Measurements from ENCODE around the gene IQSEC1. TPM values are rescaled to one million over a fixed set of nuclear protein-coding genes. Genes with fewer than 3 reads are reported as not detected.

IQSEC1 gene
- polyA plus RNA-seq, 2 of the 4 experiments (the other 2 are of a cell fraction): 3.7 to 10.7 TPM

- no peak overlapping the region for H3K4me2 ChIP-seq
- 79% methylated on average over 26 of the region's 27 CpGs for WGBS (ENCODE audit: missing lambda C conversion rate)
- FAIRE-seq (no peak), DNase-seq (ENCODE audit: low read depth in 1 of 2, low spot score in 1 of 2) (no peak), ATAC-seq (no peak)
- no peak overlapping the region for H3K4me3 ChIP-seq
- CTCF ChIA-PET: interaction anchor here (0.7 to 9.0 kb wide), 4 partner anchors 11 to 372 kb away, joined by 3 to 62 read pairs (median 3); no protein-coding TSS in a partner anchor
- no peaks in the 10 kb centered on the region for H3K9me3 ChIP-seq
- no peak for TF ChIP-seq HEYL (CRISPR knock-in tag; IDR thresholded peaks at IDR 0.05)
- TF ChIP-seq ZFP36 (IDR thresholded peaks at IDR 0.05; ENCODE audit: borderline replicate concordance, partially characterized antibody): peak; percentile 19
- H3K27ac ChIP-seq: no peak overlapping the region
- H3K4me1 ChIP-seq: peaks cover 10% of the 10 kb centered on the region; the same call in 1 of the 3 replicates
- POLR2A ChIA-PET: no interaction called here
Measured at GRCh38 chr3:13113346-13114330, 40.4 kb upstream of the IQSEC1 start.

DNA sequence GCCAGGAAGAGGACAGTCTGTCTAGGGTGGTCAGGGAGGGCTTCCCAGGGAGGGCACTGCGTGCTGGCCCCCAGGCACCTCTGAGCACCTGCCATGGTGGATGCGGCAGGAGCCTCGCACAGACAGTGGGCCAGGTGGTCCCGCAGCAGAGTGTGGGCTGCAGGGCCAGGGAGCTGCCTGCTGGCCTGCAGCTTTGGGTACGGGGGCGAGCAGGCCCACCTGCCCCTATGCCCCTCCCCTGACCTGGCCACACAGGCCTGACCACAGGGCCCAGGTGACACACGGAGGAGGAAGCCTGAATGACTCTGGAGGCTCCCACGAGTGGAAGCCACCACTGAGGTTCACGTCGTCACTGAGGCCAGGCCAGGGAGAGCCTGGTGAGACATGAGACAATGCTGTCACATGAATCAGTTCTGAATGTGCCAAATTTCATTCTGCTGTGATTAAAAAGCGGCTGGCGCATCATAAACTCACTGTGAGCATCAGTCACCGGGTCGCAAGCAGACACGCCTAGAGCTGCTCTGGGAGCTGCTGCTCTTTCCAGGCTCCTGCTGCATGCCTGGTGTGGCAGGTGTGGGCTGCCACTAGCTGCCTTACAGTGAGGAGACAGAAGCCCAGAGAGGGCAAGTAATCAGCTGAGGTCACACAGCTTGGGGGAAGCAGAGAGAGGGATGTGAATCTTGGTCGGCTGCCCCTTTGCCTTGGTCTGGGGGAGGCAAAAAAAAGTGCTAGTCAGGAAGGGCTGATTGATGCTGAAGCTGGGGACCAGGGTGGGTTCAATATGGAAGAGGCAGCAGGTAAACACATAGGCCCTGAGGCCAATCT, 39.5 kb upstream of the IQSEC1 start:
- no peaks in the 10 kb centered on the region for H3K9me3 ChIP-seq
- ATAC-seq (no peak), DNase-seq (ENCODE audit: low read depth in 1 of 2, low spot score in 1 of 2) (no peak), FAIRE-seq (no peak)
- no peak overlapping the region for H3K4me3 ChIP-seq
- H3K4me1 ChIP-seq: peaks cover 10% of the 10 kb centered on the region; the same call in 1 of the 3 replicates
- WGBS (ENCODE audit: missing lambda C conversion rate): 80% methylated on average over 10 of the region's 16 CpGs
- TF ChIP-seq CBX8 (IDR thresholded peaks at IDR 0.05) (no peak), KDM1A (IDR thresholded peaks at IDR 0.05; ENCODE audit: low read depth) (peak; percentile 55; the same call in 1 of the 2 replicates)
- POLR2A ChIA-PET: no interaction called here
- no peak overlapping the region for H3K27ac ChIP-seq
- CTCF ChIA-PET: interaction anchor here (0.7 to 9.0 kb wide), 4 partner anchors 12 to 171 kb away, joined by 3 to 62 read pairs (median 4); no protein-coding TSS in a partner anchor
- no peak overlapping the region for H3K4me2 ChIP-seq

GRCh38 chr3:13111873-13112520, 38.8 kb upstream of the IQSEC1 start:
- no peak for ATAC-seq
- ChIA-PET CTCF (interaction anchor here (0.9 to 9.0 kb wide), 3 partner anchors 13 to 171 kb away, joined by 3 to 62 read pairs (median 5); no protein-coding TSS in a partner anchor), POLR2A (no interaction called here)
- Histone ChIP-seq H3K27ac (no peak overlapping the region), H3K4me2 (no peak overlapping the region), H3K4me1 (peaks cover 14% of the 10 kb centered on the region), H3K9me3 (no peaks in the 10 kb centered on the region), H3K4me3 (no peak overlapping the region)
- TF ChIP-seq ZC3H11A (IDR thresholded peaks at IDR 0.05) (no peak), CBX8 (IDR thresholded peaks at IDR 0.05) (no peak), MAFK (IDR thresholded peaks at IDR 0.05; ENCODE audit: partially characterized antibody) (no peak), KDM5A (IDR thresholded peaks at IDR 0.05) (no peak), HEYL (CRISPR knock-in tag; IDR thresholded peaks at IDR 0.05) (no peak), MYC (IDR thresholded peaks at IDR 0.05; ENCODE audit: borderline replicate concordance, low read length) (no peak), POLR2A (IDR thresholded peaks at IDR 0.05; ENCODE audit: low read length) (no peak)
- TF ChIP-seq, protein P1, sequence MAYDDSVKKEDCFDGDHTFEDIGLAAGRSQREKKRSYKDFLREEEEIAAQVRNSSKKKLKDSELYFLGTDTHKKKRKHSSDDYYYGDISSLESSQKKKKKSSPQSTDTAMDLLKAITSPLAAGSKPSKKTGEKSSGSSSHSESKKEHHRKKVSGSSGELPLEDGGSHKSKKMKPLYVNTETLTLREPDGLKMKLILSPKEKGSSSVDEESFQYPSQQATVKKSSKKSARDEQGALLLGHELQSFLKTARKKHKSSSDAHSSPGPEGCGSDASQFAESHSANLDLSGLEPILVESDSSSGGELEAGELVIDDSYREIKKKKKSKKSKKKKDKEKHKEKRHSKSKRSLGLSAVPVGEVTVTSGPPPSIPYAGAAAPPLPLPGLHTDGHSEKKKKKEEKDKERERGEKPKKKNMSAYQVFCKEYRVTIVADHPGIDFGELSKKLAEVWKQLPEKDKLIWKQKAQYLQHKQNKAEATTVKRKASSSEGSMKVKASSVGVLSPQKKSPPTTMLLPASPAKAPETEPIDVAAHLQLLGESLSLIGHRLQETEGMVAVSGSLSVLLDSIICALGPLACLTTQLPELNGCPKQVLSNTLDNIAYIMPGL (CRISPR knock-in tag; IDR thresholded peaks at IDR 0.05; ENCODE audit: borderline replicate concordance): no peak
- no peak for DNase-seq (ENCODE audit: low read depth in 1 of 2, low spot score in 1 of 2)
- no peak for FAIRE-seq
- 86% methylated on average over 10 of the region's 13 CpGs for WGBS (ENCODE audit: missing lambda C conversion rate)

DNA sequence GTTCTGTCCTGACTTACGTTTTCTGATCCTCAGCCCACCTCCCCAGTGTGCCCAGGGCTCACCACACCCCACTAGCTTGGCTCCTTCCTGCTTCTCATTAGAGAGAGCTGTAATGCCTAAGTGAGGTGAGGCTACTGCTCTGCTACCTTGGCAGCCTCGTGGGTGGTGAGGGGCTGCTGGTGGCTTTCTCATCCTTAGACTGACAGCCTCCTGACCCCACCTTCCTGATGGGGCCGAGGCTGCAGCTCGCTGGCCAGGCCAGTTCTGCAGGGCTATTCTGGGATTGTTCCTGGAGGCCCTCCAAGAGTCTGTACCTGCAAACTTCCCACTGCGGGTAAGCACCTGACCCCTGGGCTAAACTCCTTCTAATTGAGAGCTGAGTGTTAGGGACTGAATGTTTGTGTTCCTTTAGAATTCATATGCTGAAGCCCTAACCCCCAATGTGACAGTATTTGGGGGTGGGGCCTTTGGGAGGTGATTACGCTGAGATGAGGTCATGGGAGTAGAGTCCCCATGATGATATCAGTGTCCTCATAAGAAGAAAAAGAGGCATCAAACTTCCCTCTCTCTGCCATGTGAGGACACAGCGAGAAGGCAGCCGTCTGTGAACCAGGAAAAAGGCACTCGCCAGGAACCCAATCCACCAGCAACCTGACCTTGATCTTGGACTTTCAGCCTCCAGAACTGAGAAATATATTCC, 38.1 kb upstream of the IQSEC1 start:
- FAIRE-seq: no peak
- TF ChIP-seq RCOR1 (IDR thresholded peaks at IDR 0.05; ENCODE audit: low read depth, low read length) (no peak), HOXA7 (CRISPR knock-in tag; IDR thresholded peaks at IDR 0.05) (no peak), POLR2AphosphoS2 (conservative IDR thresholded peaks at IDR 0.05; ENCODE audit: low read length) (no peak), ZSCAN20 (CRISPR knock-in tag; IDR thresholded peaks at IDR 0.05) (no peak), SMC3 (IDR thresholded peaks at IDR 0.05) (no peak), REST (IDR thresholded peaks at IDR 0.05) (no peak), MAFK (IDR thresholded peaks at IDR 0.05; ENCODE audit: partially characterized antibody) (no peak), CBX8 (IDR thresholded peaks at IDR 0.05) (no peak), TFCP2L1 (CRISPR knock-in tag; IDR thresholded peaks at IDR 0.05) (no peak)
- TF ChIP-seq, protein P2, sequence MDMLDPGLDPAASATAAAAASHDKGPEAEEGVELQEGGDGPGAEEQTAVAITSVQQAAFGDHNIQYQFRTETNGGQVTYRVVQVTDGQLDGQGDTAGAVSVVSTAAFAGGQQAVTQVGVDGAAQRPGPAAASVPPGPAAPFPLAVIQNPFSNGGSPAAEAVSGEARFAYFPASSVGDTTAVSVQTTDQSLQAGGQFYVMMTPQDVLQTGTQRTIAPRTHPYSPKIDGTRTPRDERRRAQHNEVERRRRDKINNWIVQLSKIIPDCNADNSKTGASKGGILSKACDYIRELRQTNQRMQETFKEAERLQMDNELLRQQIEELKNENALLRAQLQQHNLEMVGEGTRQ (IDR thresholded peaks at IDR 0.05): no peak

More for the DNA sequence above, 38.1 kb upstream of the IQSEC1 start:
- Histone ChIP-seq H3K27ac (peak overlapping the region in 1 of 2 experiments; percentile 34; a peak in 2 of 6 replicates), H3K4me2 (peak overlapping the region; percentile 24; the same call in 1 of the 3 replicates), H3K4me3 (no peak overlapping the region), H3K9me3 (no peaks in the 10 kb centered on the region), H3K4me1 (peaks cover 21% of the 10 kb centered on the region)
- ATAC-seq (no peak), DNase-seq (ENCODE audit: low read depth in 1 of 2, low spot score in 1 of 2) (no peak)
- WGBS (ENCODE audit: missing lambda C conversion rate): 67% methylated on average over 9 of the region's 9 CpGs
- ChIA-PET POLR2A (no interaction called here), CTCF (interaction anchor here (0.9 to 9.0 kb wide), 4 partner anchors 9 to 342 kb away, joined by 3 to 62 read pairs (median 4); no protein-coding TSS in a partner anchor)

Data from A549 (cell line).